ENCODE results near the gene SPSB2. TPM values are rescaled to one million over a fixed set of nuclear protein-coding genes. Genes with fewer than 3 reads are reported as not detected.
A peak's percentile ranks its signal among the peaks of the same experiment; 100 is the strongest.

SPSB2 gene
- total and polyA plus RNA-seq, 9 of the 15 experiments (the other 6 are each of a cell fraction or from before 2014, with no cell fraction given), result 0.10 to 10.6 (median 1.9) TPM

GRCh38 chr12:6890789-6891645, 17.9 kb upstream of the SPSB2 start (continued):
- TF ChIP-seq TBP (optimal IDR thresholded peaks at IDR 0.05; ENCODE audit: low read depth, low read length) (peak; percentile 89), ZNF282 (CRISPR knock-in tag; IDR thresholded peaks at IDR 0.05) (no peak), IFI16 (CRISPR knock-in tag; IDR thresholded peaks at IDR 0.05) (no peak), ZMIZ1 (IDR thresholded peaks at IDR 0.05; ENCODE audit: low read depth in 2 of 2, low read length in 2 of 2) (no peak; a peak in 1 of 4 replicates), ELF4 (CRISPR knock-in tag; IDR thresholded peaks at IDR 0.05) (no peak), JUN (IDR thresholded peaks at IDR 0.05; ENCODE audit: borderline replicate concordance, low read depth, low read length) (peak; percentile 63; the same call in 1 of the 2 replicates), JUN (CRISPR knock-in tag; IDR thresholded peaks at IDR 0.05; ENCODE audit: borderline replicate concordance) (no peak), TCFL5 (CRISPR knock-in tag; conservative IDR thresholded peaks at IDR 0.05) (no peak), PATZ1 (CRISPR knock-in tag; IDR thresholded peaks at IDR 0.05; ENCODE audit: borderline replicate concordance) (no peak), C11orf30 (IDR thresholded peaks at IDR 0.05; ENCODE audit: low read depth) (peak; percentile 96)

Data from K562 (cell line).